Neuronal stem cell (in vitro differentiated cells): ENCODE results near the gene BDP1.
"Not testable (repeated sequence)": the region's sequence is repeated elsewhere in the genome, so short reads cannot be mapped to it uniquely, and the experiment has no call there.

Experiments used
- DNase-seq: peaks from one replicate; pipeline ENCODE4 v3.0.0-alpha.2; 2013; ENCODE audit warnings: low spot score
- H2AFZ ChIP-seq: one replicate; pipeline ENCODE4 v1.6.1; 2013; ENCODE audit warnings: mild to moderate bottlenecking, low read length, inconsistent platforms
- H2AK5ac ChIP-seq: 2 replicates; pipeline ENCODE4 v1.6.1; 2013; ENCODE audit warnings: low read depth, mild to moderate bottlenecking, inconsistent platforms, low read length, moderate library complexity, mixed read lengths
- H2BK120ac ChIP-seq: 2 replicates; pipeline ENCODE4 v1.6.1; 2013; ENCODE audit warnings: low read depth, mild to moderate bottlenecking, inconsistent platforms, low read length, moderate library complexity, mixed read lengths
- H2BK12ac ChIP-seq: one replicate; pipeline ENCODE4 v1.6.1; 2013; ENCODE audit warnings: low read length, inconsistent platforms
- H2BK15ac ChIP-seq: 2 replicates; pipeline ENCODE4 v1.6.1; 2013; ENCODE audit warnings: mild to moderate bottlenecking, low read length, inconsistent platforms, mixed read lengths
- H2BK5ac ChIP-seq: one replicate; pipeline ENCODE4 v1.6.1; 2013; ENCODE audit warnings: inconsistent platforms, mild to moderate bottlenecking, low read length, moderate library complexity
- H3K14ac ChIP-seq: one replicate; pipeline ENCODE4 v1.6.1; 2013; ENCODE audit warnings: low read length, inconsistent platforms
- H3K18ac ChIP-seq: 2 replicates; pipeline ENCODE4 v1.6.1; 2013; ENCODE audit warnings: low read length, inconsistent platforms
- H3K23ac ChIP-seq: 2 replicates; pipeline ENCODE4 v1.6.1; 2013; ENCODE audit warnings: low read depth, mild to moderate bottlenecking, mixed read lengths, low read length, inconsistent platforms; ENCODE audit not compliant: poor library complexity
- H3K27ac ChIP-seq: replicated peaks from 3 replicates; pipeline ENCODE4 v1.5.1; 2013; ENCODE audit warnings: low read length, inconsistent platforms
- H3K27me3 ChIP-seq, 3 experiments: 2 replicates each; pipeline ENCODE4 v1.6.1; 2013; ENCODE audit warnings: low read length in 3 of 3, mild to moderate bottlenecking in 2 of 3, inconsistent platforms in 1 of 3, low read depth in 1 of 3, mixed read lengths in 1 of 3, moderate library complexity in 1 of 3; ENCODE audit not compliant: control insufficient read depth in 3 of 3, insufficient read depth in 3 of 3
- H3K36me3 ChIP-seq, 2 donors: replicated peaks in 1 of 2; 2 replicates each; pipeline ENCODE4 v1.6.1; 2013; ENCODE audit warnings: low read length in 2 of 2; ENCODE audit not compliant: control insufficient read depth in 2 of 2, insufficient read depth in 2 of 2
- H3K4ac ChIP-seq: 2 replicates; pipeline ENCODE4 v1.6.1; 2013; ENCODE audit warnings: inconsistent platforms, mild to moderate bottlenecking, low read length, moderate library complexity
- H3K4me1 ChIP-seq, 2 donors: 1 replicate in 1 of 2; 2 replicates in 1 of 2; pipeline ENCODE4 v1.6.1; 2013; ENCODE audit warnings: low read length in 2 of 2, low read depth in 1 of 2; ENCODE audit not compliant: control insufficient read depth in 2 of 2, insufficient read depth in 1 of 2
- H3K4me2 ChIP-seq: one replicate; pipeline ENCODE4 v1.6.1; 2013; ENCODE audit warnings: mild to moderate bottlenecking, low read length, inconsistent platforms; ENCODE audit not compliant: insufficient read depth, poor library complexity, severe bottlenecking
- H3K4me3 ChIP-seq, 2 donors: 2 replicates each; pipeline ENCODE4 v1.5.1; 2013; ENCODE audit warnings: low read length in 2 of 2, mild to moderate bottlenecking in 2 of 2, inconsistent platforms in 1 of 2, moderate library complexity in 1 of 2
- H3K79me1 ChIP-seq: one replicate; pipeline ENCODE4 v1.6.1; 2013; ENCODE audit warnings: low read depth, mild to moderate bottlenecking, inconsistent platforms, low read length, moderate library complexity
- H3K9ac ChIP-seq: one replicate; pipeline ENCODE4 v1.6.1; 2013; ENCODE audit warnings: mild to moderate bottlenecking, low read depth, low read length, inconsistent platforms; ENCODE audit not compliant: poor library complexity
- H3K9me3 ChIP-seq, 2 donors: replicated peaks in 1 of 2; 2 replicates each; pipeline versions ENCODE3 to v1.6.1; 2013; ENCODE audit warnings: low read length in 2 of 2, mild to moderate bottlenecking in 2 of 2, inconsistent platforms in 1 of 2, low read depth in 1 of 2, mixed read lengths in 1 of 2, moderate library complexity in 1 of 2; ENCODE audit not compliant: control insufficient read depth in 2 of 2, insufficient read depth in 1 of 2
- H4K8ac ChIP-seq: one replicate; pipeline ENCODE4 v1.6.1; 2013; ENCODE audit warnings: low read depth, mild to moderate bottlenecking, inconsistent platforms, low read length, moderate library complexity
- H4K91ac ChIP-seq: one replicate; pipeline ENCODE4 v1.6.1; 2013; ENCODE audit warnings: low read length, low read depth, mild to moderate bottlenecking, inconsistent platforms; ENCODE audit not compliant: poor library complexity
- WGBS, 2 donors: extraction: QIAGEN DNeasy Blood & Tissue Kit; methylation state at CpG; one replicate each; pipeline ENCODE4 v1.1.7; 2013; ENCODE audit warnings: missing lambda C conversion rate in 2 of 2, mixed read lengths in 1 of 2; ENCODE audit not compliant: insufficient read length in 2 of 2, insufficient replicate concordance in 1 of 2; ENCODE audit errors: extremely low coverage in 2 of 2; 5-methylcytosine and 5-hydroxymethylcytosine counted together

BDP1 gene

GRCh38 chr5:71537687-71538086 is 82.2 kb downstream of the BDP1 start:
- peaks cover 1% of the 10 kb centered on the region for H3K79me1 ChIP-seq
- H3K23ac ChIP-seq, result no peak overlapping the region
- no peak overlapping the region for H3K4me3 ChIP-seq
- no peak overlapping the region for H3K27ac ChIP-seq
- H3K4ac ChIP-seq, result no peak overlapping the region
- no peak overlapping the region for H3K9ac ChIP-seq
- no peak overlapping the region for H2AK5ac ChIP-seq
- no peaks in the 10 kb centered on the region for H3K9me3 ChIP-seq
- no peaks in the 10 kb centered on the region for H3K4me1 ChIP-seq
- H3K27me3 ChIP-seq, result no peaks in the 10 kb centered on the region
- H4K91ac ChIP-seq, result no peak overlapping the region
- no peak overlapping the region for H3K4me2 ChIP-seq
- no peak overlapping the region for H2BK120ac ChIP-seq
- H2BK5ac ChIP-seq, result no peak overlapping the region
- no peak overlapping the region for H3K14ac ChIP-seq
- H2BK15ac ChIP-seq, result no peak overlapping the region
- H3K36me3 ChIP-seq, result peaks cover 0 to 95% of the 10 kb centered on the region in 2 donors
- no peak overlapping the region for H4K8ac ChIP-seq
- H2BK12ac ChIP-seq, result no peak overlapping the region
- no peak overlapping the region for H2AFZ ChIP-seq
- DNase-seq, result no peak
- no CpG with 5 or more reads among the region's 3 CpGs for WGBS, 2 donors
- no peak overlapping the region for H3K18ac ChIP-seq

- not testable (repeated sequence) for H3K4me3 ChIP-seq, H3K4me1 ChIP-seq, H3K18ac ChIP-seq, H3K14ac ChIP-seq, H3K23ac ChIP-seq, H4K91ac ChIP-seq, H3K4me2 ChIP-seq, DNase-seq, H2BK15ac ChIP-seq, H2AK5ac ChIP-seq, H2BK5ac ChIP-seq, H3K9me3 ChIP-seq, H3K9ac ChIP-seq, H2BK12ac ChIP-seq, H3K4ac ChIP-seq, H3K79me1 ChIP-seq, H4K8ac ChIP-seq, H3K27ac ChIP-seq, H2BK120ac ChIP-seq, H2AFZ ChIP-seq, H3K27me3 ChIP-seq
- peaks cover 18 to 81% of the 10 kb centered on the region in 2 donors for H3K36me3 ChIP-seq
- WGBS, 2 donors, result no CpG with 5 or more reads among the region's 7 CpGs
These were observed 95.4 kb downstream of the BDP1 start for GRCh38 chr5:71550885-71551284.

GRCh38 chr5:71551582-71551981 is 96.1 kb downstream of the BDP1 start:
- no CpG with 5 or more reads among the region's 27 CpGs for WGBS, 2 donors
- H3K9ac ChIP-seq, DNase-seq, H2BK5ac ChIP-seq, H4K91ac ChIP-seq, H3K4me2 ChIP-seq, H3K23ac ChIP-seq, H3K4ac ChIP-seq, H3K4me3 ChIP-seq, H2AFZ ChIP-seq, H3K9me3 ChIP-seq, H3K14ac ChIP-seq, H4K8ac ChIP-seq, H2BK15ac ChIP-seq, H3K27me3 ChIP-seq, H3K79me1 ChIP-seq, H3K4me1 ChIP-seq, H2AK5ac ChIP-seq, H2BK12ac ChIP-seq, H3K27ac ChIP-seq, H2BK120ac ChIP-seq, H3K18ac ChIP-seq: not testable (repeated sequence)
- H3K36me3 ChIP-seq, result peaks cover 16 to 81% of the 10 kb centered on the region in 2 donors

- H3K9me3 ChIP-seq, H3K18ac ChIP-seq, H3K4ac ChIP-seq, H2BK5ac ChIP-seq, DNase-seq, H3K4me2 ChIP-seq, H4K8ac ChIP-seq, H3K23ac ChIP-seq, H3K9ac ChIP-seq, H3K4me1 ChIP-seq, H2BK120ac ChIP-seq, H3K27ac ChIP-seq, H4K91ac ChIP-seq, H3K79me1 ChIP-seq, H3K4me3 ChIP-seq, H2AK5ac ChIP-seq, H2BK12ac ChIP-seq, H2BK15ac ChIP-seq, H2AFZ ChIP-seq, H3K14ac ChIP-seq, H3K27me3 ChIP-seq: not testable (repeated sequence)
- no CpG with 5 or more reads among the region's 53 CpGs for WGBS, 2 donors
- peaks cover 16 to 82% of the 10 kb centered on the region in 2 donors for H3K36me3 ChIP-seq
These were observed 96.7 kb downstream of the BDP1 start for GRCh38 chr5:71552026-71552749.
